Articular chondrocyte of knee joint (primary cell): ENCODE data around the gene PDZRN4. TPM values are rescaled to one million over a fixed set of nuclear protein-coding genes. Genes with fewer than 3 reads are reported as not detected.

Experiments
- total RNA-seq: library from RNA; depleted of rRNA; stranded (reverse); fragments of >200 nt; gene quantifications from 2 replicates; pipeline ENCODE4 v1.2.3, GENCODE V29; 2012

PDZRN4 gene
- 0.13 TPM in 1 of 2 replicates, not detected in the other for total RNA-seq

DNA sequence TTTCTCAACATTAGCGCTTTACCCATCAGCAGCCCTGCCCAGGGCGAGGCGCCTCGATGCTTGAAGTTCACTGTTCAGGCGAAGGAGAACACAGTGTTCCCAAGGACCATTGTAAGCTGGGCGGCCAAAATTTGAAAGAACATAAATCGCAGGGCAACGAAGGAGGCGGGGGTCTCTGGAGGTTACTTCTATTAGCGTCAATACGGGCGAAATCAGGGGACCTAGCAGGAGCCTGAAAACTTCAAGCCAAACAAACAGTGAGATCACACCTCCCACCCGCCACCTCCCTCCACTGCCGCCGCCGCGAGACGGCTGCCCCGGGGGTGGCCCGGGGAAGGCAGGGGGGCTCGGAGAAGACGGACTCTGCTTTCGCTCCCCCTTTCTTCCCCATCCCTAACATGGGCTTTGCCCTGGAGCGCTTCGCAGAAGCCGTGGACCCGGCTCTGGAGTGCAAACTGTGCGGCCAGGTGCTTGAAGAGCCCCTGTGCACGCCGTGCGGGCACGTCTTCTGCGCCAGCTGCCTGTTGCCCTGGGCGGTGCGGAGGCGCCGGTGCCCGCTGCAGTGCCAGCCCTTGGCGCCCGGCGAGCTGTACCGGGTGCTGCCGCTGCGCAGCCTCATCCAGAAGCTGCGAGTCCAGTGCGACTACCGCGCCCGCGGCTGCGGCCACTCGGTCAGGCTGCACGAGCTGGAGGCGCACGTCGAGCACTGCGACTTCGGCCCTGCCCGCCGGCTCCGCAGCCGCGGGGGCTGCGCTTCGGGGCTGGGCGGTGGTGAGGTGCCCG is at the start of gene PDZRN4:
Gene PDZRN4 (plus strand): TSS at position 263 of the 783 bp plus-strand sequence.

